Urothelium cell line (cell line): ENCODE results near the gene MAD2L1BP.

Experiments used
- DNase-seq: peaks from one replicate; pipeline ENCODE4 v3.0.0; 2011; ENCODE audit warnings: low spot score, mixed read lengths
- FAIRE-seq: peaks from 2 replicates; lab custom pipeline; 2011; peaks lifted over from hg19 to GRCh38; lab: Jason Lieb, UNC

The MAD2L1BP gene

GRCh38 chr6:43680308-43681200, 44.9 kb downstream of the MAD2L1BP start:
- FAIRE-seq (no peak), DNase-seq (no peak)

DNA sequence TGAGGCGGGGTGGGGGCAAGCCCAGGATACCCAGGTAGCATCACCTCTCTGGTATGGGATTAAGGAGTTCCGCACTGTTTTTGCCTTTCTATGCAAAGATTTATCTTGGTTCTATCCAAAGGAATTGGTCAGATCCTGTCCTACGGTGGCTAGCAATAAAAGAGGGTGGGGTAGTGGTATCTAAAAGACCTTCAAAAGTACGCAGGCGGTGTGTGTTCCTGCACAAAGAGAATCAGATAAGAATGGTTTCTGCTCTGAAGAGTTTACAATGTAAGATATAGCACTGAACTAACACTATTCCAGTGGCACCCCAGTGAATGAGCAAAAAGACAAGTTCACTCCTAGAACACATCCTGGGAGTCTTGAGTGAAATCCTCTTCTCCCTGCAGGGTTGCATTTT, 45.7 kb downstream of the MAD2L1BP start:
- FAIRE-seq (no peak), DNase-seq (no peak)

- DNase-seq (no peak), FAIRE-seq (no peak)
Observed at GRCh38 chr6:43682724-43683429, 47.2 kb downstream of the MAD2L1BP start.

DNA sequence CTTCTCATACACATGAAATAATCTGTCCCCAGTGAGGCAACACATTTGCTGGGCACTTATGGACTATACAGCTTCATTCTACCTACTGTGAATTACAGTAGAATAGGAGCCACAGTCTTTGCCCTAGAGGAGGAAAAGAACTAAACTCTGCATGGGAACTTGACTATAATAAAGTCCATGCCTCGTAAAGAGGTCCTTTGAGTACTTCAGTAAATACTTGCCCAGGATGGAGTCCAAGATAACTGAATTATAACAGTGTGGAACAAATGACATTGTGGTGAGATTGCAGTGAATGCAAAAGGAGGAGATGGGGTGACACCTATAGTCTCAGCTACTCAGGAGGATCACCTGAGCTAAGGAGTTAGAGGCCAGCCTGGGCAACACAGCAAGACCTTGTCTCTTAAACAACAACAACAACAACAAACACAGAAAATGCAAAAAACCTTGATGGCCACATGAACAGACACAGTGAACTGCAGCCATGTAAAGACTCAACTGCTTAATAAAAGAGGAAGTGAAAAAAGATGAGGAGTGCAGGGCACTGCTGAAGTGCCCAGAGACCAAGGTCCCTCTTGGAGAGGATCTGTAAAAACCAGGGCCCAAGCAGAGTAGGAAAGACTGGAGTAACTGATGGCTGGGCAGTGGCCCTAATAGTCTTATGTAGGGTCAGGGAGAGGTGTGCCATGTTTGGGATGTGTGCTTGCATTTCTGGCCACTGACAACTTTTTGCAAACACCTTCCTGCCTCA, 48.2 kb downstream of the MAD2L1BP start:
- no peak for DNase-seq
- no peak for FAIRE-seq

DNA sequence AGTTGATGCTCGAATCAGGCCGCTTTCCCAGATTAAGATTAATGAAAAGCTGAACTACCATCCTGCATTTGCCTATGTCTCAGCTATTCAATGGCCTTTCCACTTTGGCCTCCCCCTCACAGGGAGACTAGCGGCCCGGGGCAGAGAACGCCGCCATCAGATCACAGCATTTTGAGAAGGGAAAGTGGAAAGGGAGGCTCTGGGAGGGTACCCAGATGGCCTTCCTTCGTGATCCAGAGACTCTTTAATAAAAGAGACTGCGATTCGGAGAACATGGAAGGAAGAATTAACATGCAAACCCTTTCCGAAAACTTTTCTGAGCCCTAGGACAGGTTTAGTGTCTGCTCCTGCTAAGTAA, 51.4 kb downstream of the MAD2L1BP start:
- FAIRE-seq, result no peak
- DNase-seq, result no peak

- FAIRE-seq (no peak), DNase-seq (peak; percentile 90)
Observed at GRCh38 chr6:43687437-43688347, 52.1 kb downstream of the MAD2L1BP start, which contains the start of gene MRPS18A. TSS of gene MRPS18A (minus strand) at chr6:43687791. CDS start at chr6:43687779, 12 bp downstream.

- DNase-seq (no peak), FAIRE-seq (no peak)
Observed at GRCh38 chr6:43689421-43689820, 53.8 kb downstream of the MAD2L1BP start.
